CD4-positive, alpha-beta T cell treated with Interleukin-6 at 100 ng/mL for 8 hours (primary cell): ENCODE data around the gene GPC6.

Source experiments
- DNase-seq: peaks from one replicate; pipeline ENCODE4 v3.0.0-alpha.2; 2020; ENCODE audit warnings: mixed read lengths, low spot score

The GPC6 gene

GRCh38 chr13:94170145-94170571 lies 943.6 kb downstream of the GPC6 start:
- no peak for DNase-seq

GRCh38 chr13:94172416-94172815 lies 945.8 kb downstream of the GPC6 start:
- DNase-seq, result no peak

GRCh38 chr13:94173312-94173854 lies 946.8 kb downstream of the GPC6 start:
- no peak for DNase-seq

- no peak for DNase-seq
These were observed 947.4 kb downstream of the GPC6 start for GRCh38 chr13:94174009-94174408.

- no peak for DNase-seq
These were observed 948.5 kb downstream of the GPC6 start for GRCh38 chr13:94175076-94175475.

- DNase-seq, result no peak
These were observed 950.0 kb downstream of the GPC6 start for GRCh38 chr13:94176561-94176960.

- DNase-seq, result no peak
These were observed 950.4 kb downstream of the GPC6 start for GRCh38 chr13:94177041-94177440.

- DNase-seq, result no peak
These were observed 952.1 kb downstream of the GPC6 start for GRCh38 chr13:94178625-94179244.

- DNase-seq, result no peak
These were observed 955.0 kb downstream of the GPC6 start for GRCh38 chr13:94181461-94182107.

GRCh38 chr13:94182185-94182761 lies 955.7 kb downstream of the GPC6 start:
- no peak for DNase-seq

GRCh38 chr13:94186470-94186869 lies 959.9 kb downstream of the GPC6 start:
- no peak for DNase-seq

GRCh38 chr13:94188201-94188854 lies 961.7 kb downstream of the GPC6 start:
- DNase-seq, result no peak

GRCh38 chr13:94192431-94192975 lies 965.9 kb downstream of the GPC6 start:
- no peak for DNase-seq

GRCh38 chr13:94195715-94196114 lies 969.1 kb downstream of the GPC6 start:
- DNase-seq, result no peak

GRCh38 chr13:94196413-94196812 lies 969.8 kb downstream of the GPC6 start:
- DNase-seq, result no peak

- DNase-seq, result no peak
These were observed 972.1 kb downstream of the GPC6 start for GRCh38 chr13:94198681-94199080.

GRCh38 chr13:94199135-94199534 lies 972.5 kb downstream of the GPC6 start:
- no peak for DNase-seq

GRCh38 chr13:94201022-94201421 lies 974.4 kb downstream of the GPC6 start:
- DNase-seq, result no peak

- no peak for DNase-seq
These were observed 977.6 kb downstream of the GPC6 start for GRCh38 chr13:94204163-94204562.

GRCh38 chr13:94204946-94205345 lies 978.3 kb downstream of the GPC6 start:
- DNase-seq, result no peak

- DNase-seq, result no peak
These were observed 979.3 kb downstream of the GPC6 start for GRCh38 chr13:94205896-94206295.

GRCh38 chr13:94209117-94209516 lies 982.5 kb downstream of the GPC6 start:
- no peak for DNase-seq
